Left kidney (tissue), 8 donors: Measurements from ENCODE around the gene DESI2. TPM values are rescaled to one million over a fixed set of nuclear protein-coding genes. Genes with fewer than 3 reads are reported as not detected.
A peak's percentile ranks its signal among the peaks of the same experiment; 100 is the strongest.

ENCODE experiments used
- DNase-seq: peaks from one replicate; pipeline ENCODE4 v3.0.0-alpha.2; 2013
- long read RNA-seq, 8 donors: transcript quantifications; one replicate each; lab custom pipeline, GENCODE V29; 2026
- polyA plus RNA-seq: library from polyadenylated mRNA; unstranded; fragments of 120-200 nt; gene quantifications from one replicate; pipeline ENCODE4 v1.2.1, GENCODE V29; 2013; ENCODE audit not compliant: insufficient read length

DESI2 gene
- 50.4 TPM for polyA plus RNA-seq
- long read RNA-seq, donor 1, full-length matches to known transcripts, result 10 of 15 reads
- long read RNA-seq, donor 1, partial matches to known transcripts, result 5 of 15 reads
- long read RNA-seq, donor 1, other reads (novel, unspliced or antisense), result 0 of 15 reads
- long read RNA-seq, donor 2, full-length matches to known transcripts, result 16 of 16 reads
- long read RNA-seq, donor 2, partial matches to known transcripts, result 0 of 16 reads
- long read RNA-seq, donor 2, other reads (novel, unspliced or antisense), result 0 of 16 reads
- long read RNA-seq, donor 3, full-length matches to known transcripts, result 11 of 11 reads
- long read RNA-seq, donor 3, partial matches to known transcripts, result 0 of 11 reads
- long read RNA-seq, donor 3, other reads (novel, unspliced or antisense), result 0 of 11 reads
- long read RNA-seq, donor 4, full-length matches to known transcripts, result 2 of 2 reads
- long read RNA-seq, donor 4, partial matches to known transcripts, result 0 of 2 reads
- long read RNA-seq, donor 4, other reads (novel, unspliced or antisense), result 0 of 2 reads
- long read RNA-seq, donor 5, full-length matches to known transcripts, result 16 of 16 reads
- long read RNA-seq, donor 5, partial matches to known transcripts, result 0 of 16 reads
- long read RNA-seq, donor 5, other reads (novel, unspliced or antisense), result 0 of 16 reads
- long read RNA-seq, donor 6, full-length matches to known transcripts, result 19 of 25 reads
- long read RNA-seq, donor 6, partial matches to known transcripts, result 0 of 25 reads
- long read RNA-seq, donor 6, other reads (novel, unspliced or antisense), result 6 of 25 reads
- long read RNA-seq, donor 7, full-length matches to known transcripts, result 18 of 18 reads
- long read RNA-seq, donor 7, partial matches to known transcripts, result 0 of 18 reads
- long read RNA-seq, donor 7, other reads (novel, unspliced or antisense), result 0 of 18 reads
- long read RNA-seq, donor 8, full-length matches to known transcripts, result 8 of 8 reads
- long read RNA-seq, donor 8, partial matches to known transcripts, result 0 of 8 reads
- long read RNA-seq, donor 8, other reads (novel, unspliced or antisense), result 0 of 8 reads

DNA sequence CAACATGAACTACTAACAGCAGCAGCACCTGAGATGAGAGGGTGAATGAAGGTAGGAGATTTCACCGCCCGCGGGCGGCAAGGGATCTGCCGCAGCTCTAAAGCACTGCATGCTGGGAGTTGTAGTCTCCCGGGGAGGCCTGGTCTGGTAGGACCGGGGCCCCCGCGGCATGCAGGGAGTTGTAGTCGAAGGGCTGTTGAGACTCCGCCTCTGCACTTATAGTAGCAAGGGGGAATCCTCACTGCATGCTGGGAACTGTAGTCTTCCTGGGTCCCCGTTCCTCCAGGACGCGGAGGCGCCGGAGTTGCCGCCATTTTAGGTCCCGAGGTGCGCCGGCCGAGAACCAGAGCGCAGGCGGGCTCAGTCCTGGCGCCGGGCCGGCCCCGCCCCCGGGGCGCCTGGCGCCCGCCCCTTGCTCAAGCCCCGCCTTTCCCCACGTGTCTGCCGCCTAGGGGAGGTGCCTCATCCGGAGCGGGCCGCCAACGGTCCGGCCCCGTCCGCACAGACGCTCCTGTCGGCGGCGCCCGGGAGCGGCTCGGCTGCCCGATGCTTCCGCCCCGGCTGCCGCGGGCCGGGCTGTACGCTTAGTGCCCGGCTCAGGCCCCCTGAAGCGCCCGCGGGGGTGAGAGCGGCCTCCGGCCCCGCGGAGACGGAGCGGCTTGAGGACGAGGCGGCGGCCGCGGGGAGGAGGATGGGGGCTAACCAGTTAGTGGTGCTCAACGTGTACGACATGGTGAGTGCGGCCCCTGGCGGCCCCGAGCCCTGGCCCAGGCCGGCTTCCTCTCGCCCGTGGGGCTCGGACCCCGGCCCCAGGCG lies at the start of gene DESI2:
DESI2 (plus strand) TSS at position 504 of the 816 bp plus-strand sequence; CDS start at position 692, 188 bp downstream.
- DNase-seq, result peak; percentile 98

GRCh38 chr1:244603498-244603897 lies 49.4 kb upstream of the DESI2 start:
- DNase-seq, result peak; percentile 7

DNA sequence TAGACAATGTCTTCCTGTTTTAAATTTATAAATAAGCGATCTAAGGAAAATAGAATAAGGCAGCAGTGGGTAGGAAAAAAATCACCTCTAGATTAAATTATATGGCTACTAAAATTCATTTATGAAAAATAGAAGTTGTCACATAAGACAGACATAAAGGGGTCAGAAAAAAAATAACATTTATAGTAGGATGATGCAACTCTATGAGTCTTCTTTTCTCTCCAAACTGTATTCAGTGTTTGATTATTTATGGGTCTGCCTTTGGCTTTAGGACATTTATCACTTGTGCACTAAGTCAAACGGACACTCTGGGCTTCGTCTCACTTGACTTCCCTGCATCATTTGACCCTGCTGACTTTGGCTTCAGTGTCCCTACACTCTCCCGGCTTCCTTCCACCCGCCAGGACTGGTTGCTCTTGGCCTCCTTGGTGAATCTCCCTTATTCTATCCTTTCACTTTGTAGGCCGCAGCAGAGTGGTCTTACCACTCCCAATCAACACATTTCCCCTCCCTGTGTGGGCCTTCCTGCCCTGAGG lies 47.0 kb upstream of the DESI2 start:
- no peak for DNase-seq

GRCh38 chr1:244614113-244614836 lies 38.7 kb upstream of the DESI2 start:
- DNase-seq, result no peak

DNA sequence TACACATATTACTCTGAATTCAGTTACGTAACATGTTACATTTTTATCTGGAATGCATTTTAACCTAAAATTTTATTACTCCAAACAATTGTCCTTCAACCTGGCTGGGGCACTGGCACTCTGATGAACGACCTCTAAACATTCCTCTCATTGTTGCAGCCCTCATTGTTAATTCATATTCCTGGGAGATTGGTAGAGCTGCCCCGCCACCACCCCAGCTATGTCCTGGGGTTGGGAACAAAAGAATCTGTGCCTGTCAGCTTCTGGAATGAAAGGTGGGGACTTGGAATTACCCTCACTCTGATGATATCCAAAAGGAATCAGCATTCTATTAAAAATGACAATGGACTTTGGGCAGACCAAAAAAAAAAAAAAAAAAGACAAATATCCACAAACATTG lies 38.0 kb upstream of the DESI2 start:
- DNase-seq, result no peak

GRCh38 chr1:244615301-244615700 lies 37.6 kb upstream of the DESI2 start:
- DNase-seq, result no peak

DNA sequence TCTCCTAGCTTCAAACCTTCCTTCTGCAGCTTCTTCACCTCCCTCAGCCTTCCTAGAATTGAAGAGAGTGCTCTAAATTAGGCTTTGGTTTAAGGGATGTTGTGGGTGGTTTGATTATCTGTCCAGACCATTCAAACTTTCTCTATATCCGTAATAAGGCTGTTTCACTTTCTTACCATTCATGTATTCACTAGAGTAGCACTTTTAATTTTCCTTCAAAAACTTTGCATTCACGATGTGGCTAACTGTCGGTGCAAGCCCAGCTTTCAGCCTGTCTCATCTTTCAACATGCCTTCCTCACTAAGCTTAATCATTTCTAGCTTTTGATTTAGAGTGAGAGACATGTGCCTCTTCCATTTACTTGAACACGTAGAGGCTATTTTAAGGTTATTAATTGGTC lies 26.2 kb upstream of the DESI2 start:
- no peak for DNase-seq

DNA sequence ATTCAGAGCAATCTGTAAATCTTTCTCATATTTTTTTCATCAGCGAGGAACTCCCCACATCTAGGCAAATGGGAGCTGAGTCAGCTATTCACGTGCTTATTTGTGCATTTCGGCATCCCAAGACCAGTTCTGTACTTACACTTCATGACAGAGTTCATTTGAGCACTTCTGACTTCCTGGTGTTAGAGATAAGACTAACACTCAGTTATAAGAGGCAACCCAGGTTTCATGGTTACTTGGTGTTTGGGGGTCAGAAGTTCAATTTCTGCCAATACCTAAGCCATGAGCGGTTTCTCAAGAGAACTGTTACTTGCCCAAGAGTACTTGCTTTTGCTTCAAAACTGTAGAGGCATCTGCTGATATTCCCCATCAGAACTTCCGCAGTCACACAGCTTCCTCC lies 24.1 kb upstream of the DESI2 start:
- DNase-seq, result no peak

DNA sequence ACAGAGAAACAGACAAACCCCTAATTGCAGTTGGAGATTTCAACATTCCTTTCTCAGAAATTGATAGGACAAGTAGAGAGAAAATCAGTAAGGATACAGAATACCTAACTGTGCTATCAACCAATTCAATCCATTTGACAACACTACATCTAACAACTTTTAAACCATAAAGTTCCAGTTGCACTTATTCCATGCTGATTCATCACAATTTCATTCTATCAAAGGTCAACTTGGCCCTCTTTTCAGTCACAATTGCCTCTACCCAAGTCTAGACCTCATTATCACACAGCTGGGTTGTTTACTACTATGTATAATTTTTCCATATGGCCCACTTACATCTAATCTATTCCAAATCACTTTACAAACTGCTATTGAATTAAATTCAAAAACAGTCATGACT lies 19.8 kb upstream of the DESI2 start:
- no peak for DNase-seq

- DNase-seq, result no peak
Observed at GRCh38 chr1:244634546-244634945, 18.4 kb upstream of the DESI2 start.

DNA sequence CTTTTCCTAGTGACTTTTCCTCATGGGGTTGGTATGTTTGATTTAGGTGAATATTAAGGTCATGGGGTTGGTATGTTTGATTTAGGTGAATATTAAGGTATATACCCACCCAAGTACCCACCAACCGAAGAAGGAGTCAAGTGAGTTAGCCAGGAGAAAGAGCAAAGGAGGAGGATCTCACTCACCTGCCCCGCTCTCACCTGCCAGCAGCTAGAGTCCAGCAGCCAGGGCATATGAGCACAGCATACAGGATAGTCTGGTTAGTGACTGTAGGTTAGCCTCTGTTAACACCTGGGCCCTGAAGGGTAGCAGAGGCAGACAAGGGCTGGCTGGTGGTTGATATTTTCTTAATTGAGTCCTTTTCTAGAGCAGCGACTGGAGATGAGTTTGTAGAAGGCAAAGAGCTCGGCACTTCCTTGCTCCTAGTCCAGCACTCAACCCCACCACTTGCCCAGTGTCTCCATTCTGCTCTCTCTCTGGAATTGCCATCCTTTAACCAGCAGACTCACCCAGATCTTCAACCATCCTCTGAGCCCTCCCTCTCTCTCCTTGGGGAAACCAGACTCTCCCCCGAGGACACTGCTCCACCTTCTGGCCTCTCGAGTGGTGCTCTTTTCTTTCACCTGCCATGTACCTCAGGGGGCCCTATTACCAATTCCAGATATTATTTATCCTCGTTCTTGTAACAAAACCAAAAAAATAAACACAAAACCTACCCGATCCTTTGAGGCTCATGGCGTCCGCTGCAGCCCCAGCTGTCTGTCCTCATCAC lies 16.3 kb upstream of the DESI2 start:
- DNase-seq, result no peak

- no peak for DNase-seq
Observed at GRCh38 chr1:244639561-244639960, 13.4 kb upstream of the DESI2 start.

- no peak for DNase-seq
Observed at GRCh38 chr1:244640917-244641316, 12.0 kb upstream of the DESI2 start.

- DNase-seq, result no peak
Observed at GRCh38 chr1:244642526-244642925, 10.4 kb upstream of the DESI2 start.

- DNase-seq, result no peak
Observed at GRCh38 chr1:244642988-244643387, 9.9 kb upstream of the DESI2 start.

DNA sequence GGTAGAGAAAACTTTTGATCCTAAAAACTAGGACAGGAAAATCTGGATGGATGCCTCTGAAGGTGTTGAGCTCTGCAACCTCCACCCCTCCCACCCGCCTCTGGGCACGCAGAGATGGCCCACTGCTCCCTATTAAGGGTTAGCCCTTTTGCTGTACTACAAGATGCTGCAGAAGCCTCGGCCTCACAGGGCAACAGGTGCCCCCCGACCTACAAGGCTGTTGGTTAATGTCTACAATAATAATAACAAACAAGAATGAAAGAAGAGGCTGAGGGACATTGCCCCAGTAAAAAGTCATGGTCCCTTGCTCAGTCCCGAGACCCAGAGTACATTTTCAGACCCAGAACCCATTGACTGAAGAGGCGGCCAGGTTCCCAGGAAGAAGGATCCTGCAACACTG lies 7.5 kb upstream of the DESI2 start:
- no peak for DNase-seq

DNA sequence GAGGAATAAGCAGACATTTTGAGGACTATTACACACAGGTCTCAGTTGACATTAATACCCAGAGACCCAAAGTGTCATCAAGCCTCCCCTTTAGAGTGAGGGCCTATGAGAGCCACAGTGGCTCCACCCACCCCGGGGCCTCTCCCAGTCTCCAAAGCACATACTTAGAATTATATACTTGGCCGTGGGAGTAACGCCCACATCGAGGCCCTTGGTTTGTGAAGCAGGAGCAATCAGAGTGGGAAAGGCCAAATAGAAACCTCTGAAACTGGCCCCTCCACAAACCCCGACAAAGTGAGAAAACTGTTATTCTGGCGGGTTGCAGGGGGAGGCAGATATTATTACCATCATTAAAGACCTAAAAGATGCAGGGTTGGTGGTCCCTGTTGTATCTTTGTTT lies 7.0 kb upstream of the DESI2 start:
- no peak for DNase-seq

DNA sequence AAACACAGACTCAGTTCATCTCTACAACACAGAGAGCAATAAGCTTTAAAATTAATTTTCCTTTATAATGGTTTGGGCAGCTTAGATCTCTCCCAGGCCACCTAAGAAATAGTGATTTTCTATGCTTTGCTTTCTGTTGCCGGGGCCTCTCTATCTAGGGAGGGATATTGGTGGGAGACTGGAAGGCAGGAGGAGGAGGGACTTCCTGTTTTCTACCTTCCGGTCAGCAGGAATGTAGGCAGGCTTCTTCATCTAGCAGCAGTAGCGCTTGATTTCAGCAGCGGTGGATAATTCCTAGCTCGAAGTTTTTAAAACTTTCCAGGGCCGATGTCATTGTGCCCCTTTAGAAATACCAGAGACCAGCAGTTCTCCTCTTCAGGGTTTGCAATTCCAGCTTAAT lies 5.1 kb upstream of the DESI2 start:
- DNase-seq, result no peak

GRCh38 chr1:244651956-244652622 lies 837 bp upstream of the DESI2 start:
- DNase-seq, result no peak
